K562 (cell line): ENCODE data around the gene PGGHG. TPM values are rescaled to one million over a fixed set of nuclear protein-coding genes. Genes with fewer than 3 reads are reported as not detected.

Experiments
- CHD7 ChIP-seq: fragments of 200-600 bp; sonication (generic); IDR thresholded peaks from one replicate; pipeline ENCODE4 v1.6.1; 2012; ENCODE audit warnings: mild to moderate bottlenecking, low read depth, low read length, inconsistent platforms
- FOXM1 ChIP-seq, 2 experiments: fragments of 450-650 bp in 1 of 2; sonication (generic) in 1 of 2; formaldehyde crosslinking in 1 of 2; IDR thresholded peaks; 2 replicates each; pipeline versions ENCODE4 v1.6.1 to v1.9.0; 2017 to 2022; ENCODE audit warnings: low read depth in 2 of 2, mild to moderate bottlenecking in 2 of 2, missing genetic modification reagents in 1 of 2, moderate library complexity in 1 of 2
- IRF2 ChIP-seq: sonication (generic); formaldehyde crosslinking; IDR thresholded peaks from 2 replicates; pipeline ENCODE4 v1.8.1; 2022; ENCODE audit warnings: mild to moderate bottlenecking, missing genetic modification reagents
- KAT2B ChIP-seq: IDR thresholded peaks from one replicate; pipeline ENCODE4 v1.6.1; 2012; ENCODE audit warnings: low read depth, mild to moderate bottlenecking, control low read depth, inconsistent platforms, low read length, moderate library complexity
- TCFL5 ChIP-seq: fragments of 250-450 bp; sonication (Bioruptor Pico); conservative IDR thresholded peaks from 2 replicates; pipeline ENCODE4 v1.6.1; 2021; ENCODE audit warnings: mild to moderate bottlenecking, moderate library complexity, matching md5 sums
- VEZF1 ChIP-seq: fragments of 200-800 bp; sonication (Bioruptor generic); IDR thresholded peaks from 2 replicates; pipeline ENCODE4 v1.6.1; 2017; ENCODE audit warnings: missing genetic modification characterization, missing compliant biosample characterization
- ZNF146 ChIP-seq: IDR thresholded peaks from one replicate; pipeline ENCODE4 v1.6.1; 2018; ENCODE audit warnings: missing compliant biosample characterization; ENCODE audit not compliant: unreplicated experiment
- ZNF23 ChIP-seq: fragments of 250-450 bp; sonication (Bioruptor Pico); IDR thresholded peaks from 2 replicates; pipeline ENCODE4 v1.4.0; 2020; ENCODE audit warnings: mild to moderate bottlenecking
- ZNF3 ChIP-seq: fragments of 250-450 bp; sonication (Bioruptor Pico); IDR thresholded peaks from 2 replicates; pipeline ENCODE4 v1.5.0; 2021; ENCODE audit warnings: mild to moderate bottlenecking, moderate library complexity
- ZNF717 ChIP-seq: fragments of 250-450 bp; sonication (Bioruptor Pico); IDR thresholded peaks from 2 replicates; pipeline ENCODE4 v1.5.0; 2021
- polyA plus RNA-seq, 8 experiments: library from polyadenylated mRNA; depleted of rRNA in 4 of 8; stranded (reverse) in 5 of 8; unstranded in 3 of 8; fragments of >200 nt; fragmentation: Nextera tagmentation in 2 of 8; fragmentation: Illumina TruSeq in 1 of 8; extraction: Ambion mirVana in 2 of 8; extraction: Trizol in 1 of 8; gene quantifications; 2 replicates each; pipeline versions ENCODE4 v1.2.1 to v1.2.3, GENCODE V29; 2011 to 2014; ENCODE audit warnings: inconsistent platforms in 1 of 8, missing spikeins in 1 of 8
- total RNA-seq, 7 experiments: library from RNA; depleted of rRNA in 6 of 7; stranded (reverse); fragments of >200 nt in 6 of 7; fragmentation: Illumina TruSeq in 2 of 7; extraction: Trizol in 2 of 7; gene quantifications; 2 replicates each; pipeline versions ENCODE4 v1.2.1 to v1.2.3, GENCODE V29; 2011 to 2021; ENCODE audit warnings: low replicate concordance in 1 of 7

Gene PGGHG
- total and polyA plus RNA-seq, 9 of the 15 experiments (the other 6 are each of a cell fraction or from before 2014, with no cell fraction given): 0.38 to 85.1 (median 18.1) TPM

- TF ChIP-seq CHD7 (no peak), ZNF23 (CRISPR knock-in tag) (no peak), IRF2 (CRISPR knock-in tag) (no peak), FOXM1 (IDR thresholded peaks at IDR 0.05; ENCODE audit: low read depth) (no peak), FOXM1 (CRISPR knock-in tag; IDR thresholded peaks at IDR 0.05; ENCODE audit: low read depth) (no peak), ZNF717 (CRISPR knock-in tag) (no peak), VEZF1 (CRISPR knock-in tag) (peak; percentile 42; the same call in 1 of the 2 replicates), TCFL5 (CRISPR knock-in tag) (no peak), ZNF3 (CRISPR knock-in tag) (no peak), KAT2B (no peak), ZNF146 (no peak)
These were observed 27.2 kb downstream of the PGGHG start (continued) for GRCh38 chr11:316031-316701.
